Stimulated activated CD4-positive, alpha-beta T cell treated with anti-CD3 and anti-CD28 coated beads, Interleukin-15, amount 100 ng/mL, for 1 hour (primary cell): Measurements from ENCODE around the gene RGS10.
"Not testable (repeated sequence)": the region's sequence is repeated elsewhere in the genome, so short reads cannot be mapped to it uniquely, and the experiment has no call there.

Experiments used
- DNase-seq, 2 donors: peaks; one replicate each; pipeline ENCODE4 v3.0.0-alpha.2; 2020; ENCODE audit warnings: low read depth in 1 of 2, low spot score in 1 of 2

The RGS10 gene

DNA sequence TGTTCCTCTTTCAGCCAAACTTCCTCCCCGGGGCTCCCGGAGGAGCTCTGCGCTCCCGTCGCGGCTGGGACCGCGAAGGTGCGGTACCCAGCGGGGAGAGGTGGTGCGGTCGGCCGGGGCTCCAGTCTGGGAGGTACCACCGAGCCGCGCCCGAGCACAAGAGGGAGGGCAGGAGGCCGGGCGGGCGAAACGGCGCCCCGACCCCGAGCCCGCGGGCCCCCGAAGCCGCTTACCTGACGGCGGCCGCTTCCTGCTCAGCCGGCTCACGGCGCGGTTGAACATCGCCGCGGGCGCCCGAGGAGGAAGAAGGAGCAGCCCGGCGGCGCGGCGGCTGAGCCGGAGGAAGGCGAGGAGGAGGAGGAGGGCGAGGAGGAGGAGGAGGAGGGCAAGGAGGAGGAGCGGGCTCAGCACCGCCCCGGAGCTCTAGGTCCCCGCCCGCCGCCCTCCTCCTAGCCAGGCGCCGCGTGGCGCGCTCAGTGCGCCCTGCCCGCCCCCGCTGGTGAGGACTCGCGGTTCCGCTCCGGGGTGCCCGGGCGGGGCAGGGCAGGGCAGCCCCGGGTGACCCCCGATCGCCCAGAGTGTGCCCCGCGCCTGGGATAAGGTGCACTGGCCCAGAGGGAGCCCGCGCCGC is at the start of gene RGS10:
Gene RGS10, minus strand, starts transcription at position 363 of the 631 bp plus-strand sequence. Its CDS starts 81 bp downstream, at position 282.
- peak; percentile 69 to 83 for DNase-seq

GRCh38 chr10:119588071-119588470 is 45.6 kb upstream of the RGS10 start:
- no peak for DNase-seq

DNA sequence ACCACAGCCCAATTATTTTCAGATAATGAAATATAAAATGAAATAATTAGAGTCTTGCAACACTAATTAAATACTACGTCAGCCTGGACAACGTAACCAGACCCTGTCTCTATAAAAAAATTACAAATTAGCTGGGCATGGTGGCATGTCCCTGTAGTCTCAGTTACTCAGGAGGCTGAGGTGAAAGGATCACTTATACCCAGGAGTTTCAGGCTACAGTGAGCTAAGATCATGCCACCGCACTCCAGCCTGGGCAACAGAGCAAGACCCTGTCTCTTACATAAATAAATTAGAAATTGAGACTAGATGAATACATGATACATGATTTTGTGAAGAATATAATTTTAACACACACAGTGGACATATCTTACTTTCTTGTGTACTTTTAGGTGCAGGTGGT is 35.8 kb upstream of the RGS10 start:
- DNase-seq = no peak

GRCh38 chr10:119575991-119576390 is 33.5 kb upstream of the RGS10 start:
- no peak for DNase-seq

- DNase-seq = no peak
These were observed 33.0 kb upstream of the RGS10 start for GRCh38 chr10:119575506-119575905.

DNA sequence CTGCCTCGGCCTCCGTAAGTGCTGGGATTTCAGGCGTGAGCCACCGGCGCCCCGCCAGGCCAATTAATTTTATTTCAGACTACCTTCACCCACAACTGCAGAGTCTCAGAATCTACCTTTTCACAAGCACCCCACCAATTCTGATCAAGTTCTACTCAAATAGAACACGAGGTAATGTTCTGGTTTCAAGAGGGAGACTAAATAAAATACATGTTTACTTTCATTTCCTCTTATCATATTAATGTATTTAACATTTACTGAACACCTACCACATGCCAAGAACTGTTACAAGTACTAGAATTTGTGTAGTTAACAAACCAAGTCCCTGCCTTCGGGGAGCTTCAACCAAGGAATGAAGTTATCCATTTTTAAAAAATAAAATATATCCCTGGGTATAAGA is 25.5 kb upstream of the RGS10 start:
- DNase-seq = no peak

GRCh38 chr10:119562097-119562496 is 19.6 kb upstream of the RGS10 start:
- no peak for DNase-seq

DNA sequence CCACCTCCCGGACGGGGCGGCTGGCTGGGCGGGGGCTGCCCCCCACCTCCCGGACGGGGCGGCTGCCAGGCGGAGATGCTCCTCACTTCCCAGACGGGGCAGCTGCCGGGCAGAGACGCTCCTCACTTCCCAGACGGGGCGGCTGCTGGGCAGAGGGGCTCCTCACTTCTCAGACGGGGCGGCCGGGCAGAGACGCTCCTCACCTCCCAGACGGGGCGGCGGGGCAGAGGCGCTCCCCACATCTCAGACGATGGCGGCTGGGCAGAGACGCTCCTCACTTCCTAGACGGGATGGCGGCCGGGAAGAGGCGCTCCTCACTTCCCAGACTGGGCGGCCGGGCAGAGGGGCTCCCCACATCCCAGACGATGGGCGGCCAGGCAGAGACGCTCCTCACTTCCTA is 17.0 kb upstream of the RGS10 start:
- not testable (repeated sequence) for DNase-seq

GRCh38 chr10:119556081-119556480 is 13.6 kb upstream of the RGS10 start:
- DNase-seq = not testable (repeated sequence)

- no peak for DNase-seq
These were observed 12.8 kb upstream of the RGS10 start for GRCh38 chr10:119555178-119555784.

GRCh38 chr10:119550827-119551226 is 8.3 kb upstream of the RGS10 start:
- DNase-seq = no peak

GRCh38 chr10:119549247-119549999 is 6.9 kb upstream of the RGS10 start:
- no peak for DNase-seq

GRCh38 chr10:119546009-119546408 is 3.5 kb upstream of the RGS10 start:
- DNase-seq = no peak

GRCh38 chr10:119545310-119545709 is 2.8 kb upstream of the RGS10 start:
- DNase-seq = no peak

DNA sequence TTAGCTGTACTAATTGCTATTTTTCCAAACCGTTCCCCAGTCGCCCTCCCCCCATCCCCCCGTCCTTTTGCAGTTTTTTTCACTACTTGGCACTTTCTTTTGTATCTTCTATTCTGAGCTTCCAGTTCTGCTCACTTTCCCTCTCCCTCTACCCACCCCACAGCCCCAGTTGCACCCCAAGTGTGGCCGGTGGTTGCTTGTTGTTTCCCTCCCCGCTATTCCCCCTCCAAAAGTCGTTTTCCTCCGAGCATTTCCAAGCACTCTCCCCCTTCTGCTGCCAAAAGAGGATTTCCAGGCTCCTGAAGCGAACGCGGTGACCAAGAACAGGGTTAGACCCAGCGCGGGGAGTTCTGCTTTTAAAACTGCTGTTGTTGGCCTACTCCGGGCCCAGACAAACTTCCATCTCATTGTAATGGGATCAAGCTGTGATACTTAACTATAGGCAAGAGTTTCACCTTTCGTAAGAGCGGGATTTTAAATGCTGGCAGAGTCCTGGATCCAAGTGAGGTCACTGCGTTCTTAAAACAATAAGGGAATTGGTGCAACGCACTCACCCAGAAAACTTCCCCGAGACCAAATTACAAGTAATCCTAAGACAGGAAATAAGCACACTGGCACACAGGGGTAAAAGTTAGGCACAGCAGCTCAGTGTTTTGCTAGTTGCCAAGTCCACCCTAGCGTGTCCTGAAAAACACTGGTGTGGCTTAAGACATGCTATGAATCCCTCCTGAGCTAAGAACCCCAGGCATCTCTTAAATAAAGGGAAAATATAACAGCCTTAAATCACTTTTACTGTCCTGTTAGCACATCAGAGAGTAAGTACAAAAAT is 1.5 kb upstream of the RGS10 start:
- DNase-seq = no peak

GRCh38 chr10:119542988-119543813 is 682 bp upstream of the RGS10 start:
- peak; percentile 51 to 53 for DNase-seq

DNA sequence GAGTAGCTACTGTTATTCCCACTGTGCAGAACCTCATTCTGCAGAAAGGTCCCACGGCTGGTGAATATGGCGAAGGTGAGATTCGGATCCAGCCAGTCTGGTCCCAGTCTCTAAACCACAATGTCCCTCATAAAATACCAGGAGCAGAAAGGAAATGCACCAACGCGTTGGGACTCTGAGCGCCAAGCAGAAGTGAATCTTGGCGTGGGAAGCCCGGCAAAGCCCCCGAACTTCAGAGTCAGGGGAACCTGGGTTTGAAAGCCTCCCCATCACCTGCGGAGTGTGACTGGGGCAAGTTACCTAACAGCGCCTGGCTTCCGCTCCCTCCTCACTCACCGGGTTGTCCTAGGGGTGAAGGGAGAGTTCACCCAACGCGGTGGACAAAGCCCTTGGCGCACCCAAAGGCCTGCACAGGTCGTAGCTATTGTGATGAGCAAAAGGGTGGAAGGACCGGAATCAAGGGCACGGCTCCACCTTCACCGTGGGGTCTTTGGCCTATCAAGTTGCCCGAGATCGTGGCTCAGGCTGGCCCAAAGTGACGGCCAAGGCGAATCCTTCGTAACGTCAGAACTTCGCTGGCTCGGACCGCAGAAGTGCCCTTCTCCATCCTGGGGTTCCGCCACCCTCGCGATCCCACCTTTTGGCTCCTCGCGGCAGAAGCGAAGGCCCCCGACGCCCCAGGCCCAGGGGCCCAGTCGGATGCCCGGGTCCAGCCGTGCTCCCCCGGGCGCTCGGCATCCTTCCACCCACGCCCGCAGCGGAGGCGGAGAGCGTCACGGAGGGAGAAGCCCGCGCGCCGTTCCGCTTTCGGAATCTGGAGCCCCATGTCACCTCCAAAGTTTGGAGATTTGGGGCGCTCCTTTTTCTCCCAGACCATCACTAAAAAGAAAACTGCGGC is 811 bp downstream of the RGS10 start:
- peak; percentile 17 to 66 for DNase-seq

- peak in 1 of 2 donors; percentile 13 for DNase-seq
These were observed 1.5 kb downstream of the RGS10 start for GRCh38 chr10:119541046-119541445.

GRCh38 chr10:119540038-119540437 is 2.5 kb downstream of the RGS10 start:
- no peak for DNase-seq
